ENCODE measurements around the gene RHNO1.

Gene RHNO1

GRCh38 chr12:2904260-2904659 lies 27.2 kb downstream of the RHNO1 start:
- H3K9me2 ChIP-seq (replicated peaks; ENCODE audit: low read depth, low read length) = no peaks in the 10 kb centered on the region
- no peaks in the 10 kb centered on the region for H3F3A ChIP-seq (ENCODE audit: low read depth)
- H3K79me2 ChIP-seq (ENCODE audit: insufficient read depth, low read length) = no peaks in the 10 kb centered on the region
- no peak for TF ChIP-seq EZH2phosphoT487 (IDR thresholded peaks at IDR 0.05; ENCODE audit: borderline replicate concordance)
- TF ChIP-seq CTCF (conservative IDR thresholded peaks at IDR 0.05; ENCODE audit: low read length) = no peak
- peaks cover 5% of the 10 kb centered on the region for H3K4me1 ChIP-seq (ENCODE audit: insufficient read depth, low read length, poor library complexity, severe bottlenecking)
- H3K27me3 ChIP-seq (ENCODE audit: insufficient read depth, low read length, poor library complexity, severe bottlenecking) = no peaks in the 10 kb centered on the region
- no peaks in the 10 kb centered on the region for H4K20me1 ChIP-seq (ENCODE audit: insufficient read depth, low read length, poor library complexity, severe bottlenecking)
- no peak overlapping the region for H3K9ac ChIP-seq (ENCODE audit: low read depth, low read length, poor library complexity, severe bottlenecking)
- no peak overlapping the region for H3K4me2 ChIP-seq (ENCODE audit: low read depth, low read length, poor library complexity, severe bottlenecking)
- H3K36me3 ChIP-seq (ENCODE audit: insufficient read depth, low read length) = no peaks in the 10 kb centered on the region
- no peaks in the 10 kb centered on the region for H3K9me3 ChIP-seq (ENCODE audit: insufficient read depth, low read depth, low read length)
- no peak overlapping the region for H3K4me3 ChIP-seq (ENCODE audit: low read length, poor library complexity, severe bottlenecking)
- no peak overlapping the region for H2AFZ ChIP-seq (ENCODE audit: low read length)

- H3K4me2 ChIP-seq (ENCODE audit: low read depth, low read length, poor library complexity, severe bottlenecking) = no peak overlapping the region
- H3K9me2 ChIP-seq (replicated peaks; ENCODE audit: low read depth, low read length) = no peaks in the 10 kb centered on the region
- no peaks in the 10 kb centered on the region for H4K20me1 ChIP-seq (ENCODE audit: insufficient read depth, low read length, poor library complexity, severe bottlenecking)
- no peak overlapping the region for H3K9ac ChIP-seq (ENCODE audit: low read depth, low read length, poor library complexity, severe bottlenecking)
- no peak overlapping the region for H3K4me3 ChIP-seq (ENCODE audit: low read length, poor library complexity, severe bottlenecking)
- H3K9me3 ChIP-seq (ENCODE audit: insufficient read depth, low read depth, low read length) = no peaks in the 10 kb centered on the region
- no peak for TF ChIP-seq EZH2phosphoT487 (IDR thresholded peaks at IDR 0.05; ENCODE audit: borderline replicate concordance)
- TF ChIP-seq CTCF (conservative IDR thresholded peaks at IDR 0.05; ENCODE audit: low read length) = no peak
- no peaks in the 10 kb centered on the region for H3K79me2 ChIP-seq (ENCODE audit: insufficient read depth, low read length)
- H2AFZ ChIP-seq (ENCODE audit: low read length) = no peak overlapping the region
- H3K36me3 ChIP-seq (ENCODE audit: insufficient read depth, low read length) = no peaks in the 10 kb centered on the region
- H3K27me3 ChIP-seq (ENCODE audit: insufficient read depth, low read length, poor library complexity, severe bottlenecking) = no peaks in the 10 kb centered on the region
- no peaks in the 10 kb centered on the region for H3F3A ChIP-seq (ENCODE audit: low read depth)
- no peaks in the 10 kb centered on the region for H3K4me1 ChIP-seq (ENCODE audit: insufficient read depth, low read length, poor library complexity, severe bottlenecking)
These were observed 35.2 kb downstream of the RHNO1 start for GRCh38 chr12:2912216-2912575.

- Histone ChIP-seq H3K4me1 (ENCODE audit: insufficient read depth, low read length, poor library complexity, severe bottlenecking) (no peaks in the 10 kb centered on the region), H3K9ac (ENCODE audit: low read depth, low read length, poor library complexity, severe bottlenecking) (no peak overlapping the region), H3K9me2 (replicated peaks; ENCODE audit: low read depth, low read length) (no peaks in the 10 kb centered on the region), H3F3A (ENCODE audit: low read depth) (no peaks in the 10 kb centered on the region), H2AFZ (ENCODE audit: low read length) (no peak overlapping the region), H3K79me2 (ENCODE audit: insufficient read depth, low read length) (no peaks in the 10 kb centered on the region), H3K4me3 (ENCODE audit: low read length, poor library complexity, severe bottlenecking) (no peak overlapping the region), H4K20me1 (ENCODE audit: insufficient read depth, low read length, poor library complexity, severe bottlenecking) (no peaks in the 10 kb centered on the region), H3K4me2 (ENCODE audit: low read depth, low read length, poor library complexity, severe bottlenecking) (no peak overlapping the region), H3K36me3 (ENCODE audit: insufficient read depth, low read length) (peaks cover 7% of the 10 kb centered on the region; the same call in 1 of the 2 replicates), H3K27me3 (ENCODE audit: insufficient read depth, low read length, poor library complexity, severe bottlenecking) (no peaks in the 10 kb centered on the region), H3K9me3 (ENCODE audit: insufficient read depth, low read depth, low read length) (no peaks in the 10 kb centered on the region)
- no peak for TF ChIP-seq CTCF (conservative IDR thresholded peaks at IDR 0.05; ENCODE audit: low read length)
- TF ChIP-seq EZH2phosphoT487 (IDR thresholded peaks at IDR 0.05; ENCODE audit: borderline replicate concordance) = no peak
These were observed 42.2 kb downstream of the RHNO1 start for GRCh38 chr12:2919249-2919648.

Measured in Loucy (cell line).